Measurements from ENCODE around the gene MED29. TPM values are rescaled to one million over a fixed set of nuclear protein-coding genes. Genes with fewer than 3 reads are reported as not detected.

The MED29 gene, protein sequence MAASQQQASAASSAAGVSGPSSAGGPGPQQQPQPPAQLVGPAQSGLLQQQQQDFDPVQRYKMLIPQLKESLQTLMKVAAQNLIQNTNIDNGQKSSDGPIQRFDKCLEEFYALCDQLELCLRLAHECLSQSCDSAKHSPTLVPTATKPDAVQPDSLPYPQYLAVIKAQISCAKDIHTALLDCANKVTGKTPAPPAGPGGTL
- total RNA-seq (10 to 100 TPM in 4 of 5 donors, 1 to 10 TPM in 1; 6.4 to 91.0 (median 23.0) TPM), polyA plus RNA-seq (10 to 100 TPM; 20.4 to 22.1 (median 20.5) TPM)
- long read RNA-seq, donor 1, transcript MED29-201 (4 exons, 3,653 nt): major isoform, 13 of 13 reads
- long read RNA-seq, donor 1, partial matches to known transcripts: 0 of 13 reads
- long read RNA-seq, donor 1, other reads (novel, unspliced or antisense): 0 of 13 reads
- long read RNA-seq, donor 2, transcript MED29-201 (4 exons, 3,653 nt): major isoform, 9 of 9 reads
- long read RNA-seq, donor 2, partial matches to known transcripts: 0 of 9 reads
- long read RNA-seq, donor 2, other reads (novel, unspliced or antisense): 0 of 9 reads
- long read RNA-seq, donor 3, transcript MED29-201 (4 exons, 3,653 nt): major isoform, 10 of 10 reads
- long read RNA-seq, donor 3, partial matches to known transcripts: 0 of 10 reads
- long read RNA-seq, donor 3, other reads (novel, unspliced or antisense): 0 of 10 reads
- long read RNA-seq, donor 4: 0 reads
- long read RNA-seq, donor 5, transcript MED29-201 (4 exons, 3,653 nt): major isoform, 18 of 18 reads
- long read RNA-seq, donor 5, partial matches to known transcripts: 0 of 18 reads
- long read RNA-seq, donor 5, other reads (novel, unspliced or antisense): 0 of 18 reads
- long read RNA-seq, donor 6, transcript MED29-201 (4 exons, 3,653 nt): major isoform, 21 of 21 reads
- long read RNA-seq, donor 6, partial matches to known transcripts: 0 of 21 reads
- long read RNA-seq, donor 6, other reads (novel, unspliced or antisense): 0 of 21 reads
- long read RNA-seq, donor 7, transcript MED29-201 (4 exons, 3,653 nt): major isoform, 12 of 17 reads
- long read RNA-seq, donor 7, partial matches to known transcripts: 5 of 17 reads
- long read RNA-seq, donor 7, other reads (novel, unspliced or antisense): 0 of 17 reads
- long read RNA-seq, donor 8, transcript MED29-201 (4 exons, 3,653 nt): major isoform, 11 of 11 reads
- long read RNA-seq, donor 8, partial matches to known transcripts: 0 of 11 reads
- long read RNA-seq, donor 8, other reads (novel, unspliced or antisense): 0 of 11 reads
- long read RNA-seq, donor 9, transcript MED29-201 (4 exons, 3,653 nt): major isoform, 8 of 8 reads
- long read RNA-seq, donor 9, partial matches to known transcripts: 0 of 8 reads
- long read RNA-seq, donor 9, other reads (novel, unspliced or antisense): 0 of 8 reads
- long read RNA-seq, donor 10, partial matches to known transcripts: 0 of 4 reads
- long read RNA-seq, donor 10, other reads (novel, unspliced or antisense): 0 of 4 reads

DNA sequence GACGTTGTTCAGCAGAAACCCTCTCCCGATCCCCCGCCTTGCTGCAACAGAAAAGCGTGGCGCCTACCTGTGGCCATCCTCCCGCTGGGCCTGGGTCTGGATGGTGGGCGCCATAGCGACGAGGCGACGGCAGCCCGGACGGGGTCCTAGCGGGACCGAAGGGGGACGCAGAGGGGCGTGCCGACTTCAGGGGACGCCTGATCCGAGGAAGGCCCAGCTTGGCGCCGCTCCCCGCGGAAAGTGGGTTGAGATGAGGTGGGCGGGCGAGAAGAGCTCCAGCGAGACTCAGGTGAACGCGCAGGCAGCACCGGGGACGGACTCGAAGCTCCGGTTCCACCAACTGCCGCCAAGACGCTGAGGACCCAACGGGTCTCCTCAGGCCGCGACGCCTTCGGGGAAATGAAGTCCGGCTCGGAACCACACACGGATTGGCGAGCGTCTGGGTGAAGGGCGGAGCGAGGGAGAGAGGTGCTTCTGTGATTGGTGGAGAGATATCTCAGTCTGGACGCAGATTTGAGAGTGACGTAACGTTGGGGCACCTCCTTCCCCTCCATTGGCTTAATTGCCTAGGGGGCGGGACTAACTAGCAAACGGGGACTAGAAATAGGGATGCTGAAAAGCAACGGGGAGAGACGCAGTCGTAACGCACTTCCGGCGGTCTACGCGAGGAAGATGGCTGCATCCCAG, at the start of gene MED29, which contains the start of gene PAF1:
MED29 (plus strand) TSS at position 628 of the 687 bp plus-strand sequence; CDS start at position 673, 45 bp downstream.
PAF1 (minus strand) TSS at position 356 of the 687 bp plus-strand sequence; CDS start at position 114, 242 bp downstream.
- intact Hi-C loops (cut with DNase I; ENCODE audit: low total_unique reads): no loop called here
- H3K9me3 ChIP-seq: no peaks in the 10 kb centered on the region
- no peaks in the 10 kb centered on the region for H3K27me3 ChIP-seq
- H3K4me1 ChIP-seq: peaks cover 16 to 52% (median 36%) of the 10 kb centered on the region in 4 donors
- peak in 2 of 4 donors; percentile 42 to 82 for TF ChIP-seq POLR2A (IDR thresholded peaks at IDR 0.05)
- TF ChIP-seq, protein P1, sequence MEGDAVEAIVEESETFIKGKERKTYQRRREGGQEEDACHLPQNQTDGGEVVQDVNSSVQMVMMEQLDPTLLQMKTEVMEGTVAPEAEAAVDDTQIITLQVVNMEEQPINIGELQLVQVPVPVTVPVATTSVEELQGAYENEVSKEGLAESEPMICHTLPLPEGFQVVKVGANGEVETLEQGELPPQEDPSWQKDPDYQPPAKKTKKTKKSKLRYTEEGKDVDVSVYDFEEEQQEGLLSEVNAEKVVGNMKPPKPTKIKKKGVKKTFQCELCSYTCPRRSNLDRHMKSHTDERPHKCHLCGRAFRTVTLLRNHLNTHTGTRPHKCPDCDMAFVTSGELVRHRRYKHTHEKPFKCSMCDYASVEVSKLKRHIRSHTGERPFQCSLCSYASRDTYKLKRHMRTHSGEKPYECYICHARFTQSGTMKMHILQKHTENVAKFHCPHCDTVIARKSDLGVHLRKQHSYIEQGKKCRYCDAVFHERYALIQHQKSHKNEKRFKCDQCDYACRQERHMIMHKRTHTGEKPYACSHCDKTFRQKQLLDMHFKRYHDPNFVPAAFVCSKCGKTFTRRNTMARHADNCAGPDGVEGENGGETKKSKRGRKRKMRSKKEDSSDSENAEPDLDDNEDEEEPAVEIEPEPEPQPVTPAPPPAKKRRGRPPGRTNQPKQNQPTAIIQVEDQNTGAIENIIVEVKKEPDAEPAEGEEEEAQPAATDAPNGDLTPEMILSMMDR (IDR thresholded peaks at IDR 0.05): no peak
- no peak for TF ChIP-seq EP300 (IDR thresholded peaks at IDR 0.05)
- peak; percentile 73 to 99 (median 97) for TF ChIP-seq POLR2AphosphoS5 (IDR thresholded peaks at IDR 0.05)
- H3K27ac ChIP-seq: peak within 1 kb of the TSS; percentile 98 to 100 (median 99)
- peak within 1 kb of the TSS; percentile 88 to 97 (median 94) for H3K4me3 ChIP-seq
- H3K36me3 ChIP-seq: peaks cover 49 to 68% (median 66%) of the 10 kb centered on the region in 4 donors
- WGBS, 5 donors: 0 to 1% (median 0%) methylated on average over 53 to 60 of the region's 60 CpGs
- DNase-seq: peak; percentile 97 to 100

DNA sequence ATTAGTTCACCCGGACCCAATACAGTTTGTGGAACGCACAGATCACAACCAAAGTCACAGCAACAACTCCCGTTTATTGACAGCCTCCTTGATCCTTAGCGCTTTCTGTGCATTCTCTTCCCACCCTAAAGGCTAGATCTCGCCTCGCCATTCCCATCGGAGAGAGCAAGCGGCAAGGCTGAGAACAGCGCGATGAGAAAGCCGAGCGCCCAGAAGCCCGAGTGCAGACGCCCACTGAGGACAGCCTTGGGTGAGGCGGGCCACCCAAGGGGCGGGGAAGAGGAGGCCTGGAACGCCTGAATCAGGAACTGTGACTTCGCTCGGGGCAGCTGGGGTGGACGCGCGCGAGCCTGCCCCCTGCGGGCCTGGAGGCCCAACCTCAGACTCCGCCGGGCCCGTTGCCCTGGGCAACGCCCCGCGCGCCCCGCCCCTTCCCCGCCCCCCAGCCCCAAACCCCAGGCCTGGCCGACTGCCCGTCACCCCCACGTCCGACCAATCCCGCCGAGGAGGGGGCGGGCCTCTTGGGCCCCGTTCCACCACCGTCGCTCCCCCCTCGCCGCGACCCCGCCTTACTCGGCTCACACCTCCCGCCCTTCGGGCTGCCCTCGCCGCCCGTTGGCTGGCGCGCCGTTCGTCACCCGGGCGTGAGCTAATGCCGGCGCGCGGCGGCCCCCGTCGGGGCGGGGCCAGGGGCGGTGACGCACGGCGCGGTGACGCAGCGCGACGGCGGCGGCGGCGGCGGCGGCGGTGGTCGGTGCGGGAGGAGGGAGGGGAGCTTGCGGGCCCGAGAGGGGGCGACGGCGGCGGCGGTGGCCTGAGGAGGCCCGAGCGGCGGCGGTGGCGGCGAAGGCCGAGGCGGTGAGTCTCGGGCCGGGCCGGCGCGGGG, 49.2 kb upstream of the MED29 start, which contains the start of gene SAMD4B:
SAMD4B (plus strand) TSS at position 703 of the 886 bp plus-strand sequence. CDS start 14,473 bp downstream, outside the sequence.
- peak; percentile 99 to 100 for DNase-seq

More for the DNA sequence above, 49.2 kb upstream of the MED29 start, which contains the start of gene SAMD4B:
- Histone ChIP-seq H3K36me3 (peaks cover 0 to 16% (median 5%) of the 10 kb centered on the region in 4 donors), H3K4me1 (peaks cover 27 to 60% (median 52%) of the 10 kb centered on the region in 4 donors), H3K9me3 (no peaks in the 10 kb centered on the region), H3K27ac (peak within 1 kb of the TSS; percentile 84 to 95 (median 91)), H3K4me3 (peak within 1 kb of the TSS; percentile 74 to 92 (median 82)), H3K27me3 (no peaks in the 10 kb centered on the region)
- TF ChIP-seq, protein P1 (IDR thresholded peaks at IDR 0.05): peak in 5 of 7 experiments; percentile 73 to 95 (median 74)
- TF ChIP-seq EP300 (IDR thresholded peaks at IDR 0.05) (no peak), POLR2A (IDR thresholded peaks at IDR 0.05) (peak in 3 of 4 donors; percentile 36 to 91 (median 61)), POLR2AphosphoS5 (IDR thresholded peaks at IDR 0.05) (peak; percentile 70 to 97 (median 97))
- WGBS, 5 donors: 0 to 1% (median 1%) methylated on average over 6 to 91 of the region's 105 CpGs
- intact Hi-C loops (cut with DNase I; ENCODE audit: low total_unique reads): no loop called here

Measured in stomach (tissue), 19 donors.